ENCODE measurements around the gene ZNF831.

GRCh38 chr20:59183751-59184150, 20.1 kb downstream of the ZNF831 start:
- no peak for TF ChIP-seq CTCF (IDR thresholded peaks at IDR 0.05)
- TF ChIP-seq POLR2A (IDR thresholded peaks at IDR 0.05): no peak
